GM21423 (cell line): ENCODE data around the gene NIPSNAP2.
"Not testable (repeated sequence)": the region's sequence is repeated elsewhere in the genome, so short reads cannot be mapped to it uniquely, and the experiment has no call there.

Experiments used
- ATAC-seq: cut with Tn5 transposase; IDR thresholded peaks from one replicate; pipeline ENCODE4 v1.9.1; 2021; ENCODE audit warnings: mild to moderate bottlenecking, moderate library complexity; ENCODE audit not compliant: unreplicated experiment

NIPSNAP2 gene

DNA sequence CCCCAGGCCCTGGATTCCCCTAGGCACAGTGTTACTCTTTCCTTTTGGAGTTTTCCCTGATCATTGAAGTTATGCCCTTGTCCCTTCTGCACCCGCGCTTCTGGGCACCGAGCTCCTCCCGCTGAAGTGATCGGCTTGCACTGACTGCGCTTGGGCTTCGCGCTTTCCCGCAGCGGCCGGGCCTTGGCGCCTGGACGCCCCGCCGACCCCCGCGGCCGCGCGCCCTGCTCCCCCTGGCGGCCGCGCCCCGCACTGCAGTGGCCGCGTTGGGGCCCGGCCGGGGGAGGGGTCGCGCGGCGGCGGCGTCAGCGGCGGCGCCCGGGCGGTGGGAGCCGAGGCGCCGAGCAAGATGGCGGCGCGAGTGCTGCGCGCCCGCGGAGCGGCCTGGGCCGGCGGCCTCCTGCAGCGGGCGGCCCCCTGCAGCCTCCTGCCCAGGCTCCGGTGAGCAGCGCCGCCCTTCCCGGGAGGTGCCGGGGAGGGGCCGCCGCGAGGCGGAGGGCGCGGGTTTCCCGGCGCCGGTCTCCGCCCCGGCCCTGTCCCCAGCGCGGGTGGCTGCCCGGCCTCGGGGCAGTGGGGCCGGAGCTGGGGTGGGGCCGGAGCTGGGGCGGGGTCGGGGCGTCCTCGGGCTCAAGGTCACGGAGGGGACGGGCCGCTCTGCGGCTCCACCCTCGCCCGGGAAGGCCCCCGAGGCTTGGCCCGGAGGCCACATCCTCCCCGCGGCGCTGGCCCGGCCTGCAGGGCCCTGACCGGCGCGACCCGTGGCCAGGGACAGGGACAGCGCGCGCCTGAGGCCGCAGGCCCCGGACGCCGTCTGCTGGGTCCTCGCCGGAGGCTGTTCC lies at the start of gene NIPSNAP2:
TSS of gene NIPSNAP2 (plus strand) at position 325 of the 839 bp plus-strand sequence. CDS start at position 350, 25 bp downstream.
- peak; percentile 81 for ATAC-seq

DNA sequence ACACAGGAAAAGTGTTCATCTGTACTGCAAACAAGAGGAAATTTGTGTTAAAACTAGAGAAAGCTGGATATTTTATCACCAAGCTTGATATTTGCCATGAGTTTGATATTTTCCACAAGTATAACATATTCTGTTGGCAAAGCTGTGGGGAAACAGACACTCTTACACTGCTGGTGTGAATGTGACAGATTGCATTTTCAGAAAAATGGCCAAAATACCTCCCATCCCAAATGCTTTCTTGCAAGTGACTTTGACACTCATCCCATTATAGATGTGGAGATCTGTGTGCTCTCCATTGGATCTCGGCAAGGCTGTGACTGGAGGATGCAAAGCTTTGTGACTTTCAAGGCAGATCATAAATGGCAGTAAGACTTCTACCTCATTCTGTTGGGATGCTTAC lies 46.6 kb upstream of the NIPSNAP2 start:
- ATAC-seq, result no peak

- ATAC-seq, result no peak
Measured at GRCh38 chr7:55928006-55928767, 36.2 kb upstream of the NIPSNAP2 start.

- no peak for ATAC-seq
Measured at GRCh38 chr7:55931421-55932151, 32.8 kb upstream of the NIPSNAP2 start.

- no peak for ATAC-seq
Measured at GRCh38 chr7:55939514-55940123, 24.8 kb upstream of the NIPSNAP2 start.

- no peak for ATAC-seq
Measured at GRCh38 chr7:55946545-55946944, 17.8 kb upstream of the NIPSNAP2 start.

DNA sequence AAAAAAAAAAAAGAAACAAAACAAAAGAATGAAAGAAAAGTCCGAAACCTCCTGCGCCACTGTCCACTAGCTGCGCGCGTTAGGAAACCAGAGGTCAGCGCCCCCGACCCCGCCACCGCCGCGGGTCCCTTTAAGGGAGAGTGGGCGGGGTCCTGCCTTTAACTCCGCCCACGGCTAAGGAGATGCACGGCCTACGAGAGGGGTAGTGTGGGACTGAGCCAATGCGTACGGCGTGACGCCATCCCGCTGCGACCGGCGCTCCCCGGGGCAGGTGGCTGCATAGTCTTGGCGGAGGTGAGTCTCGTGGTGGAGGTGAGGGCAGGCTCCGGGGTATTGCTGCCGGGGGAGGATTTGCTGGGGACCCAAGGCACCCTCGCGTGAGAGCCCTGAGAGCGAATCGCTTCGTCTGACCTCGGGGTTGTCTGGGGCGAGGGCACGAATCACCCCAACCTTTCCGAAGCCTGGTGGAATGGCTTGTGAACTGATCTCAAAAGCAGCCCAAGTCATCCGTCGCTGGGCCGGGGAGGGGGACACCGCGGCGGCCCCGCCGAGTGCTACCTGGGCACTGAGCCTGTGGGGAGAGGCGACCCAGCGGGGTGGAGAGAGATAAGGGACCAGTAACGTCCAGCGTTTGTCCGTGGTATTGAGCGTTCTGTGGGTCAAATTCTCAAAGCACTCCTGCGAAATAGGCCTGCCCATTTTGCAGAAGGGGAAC lies 12.6 kb upstream of the NIPSNAP2 start, which contains the start of gene MRPS17:
TSS of gene MRPS17 (plus strand) at position 241 of the 715 bp plus-strand sequence. CDS start 1,319 bp downstream, outside the sequence.
- ATAC-seq, result peak; percentile 100

- ATAC-seq, result not testable (repeated sequence)
Measured at GRCh38 chr7:55952352-55952671, 12.1 kb upstream of the NIPSNAP2 start.

GRCh38 chr7:55953707-55954475 lies 10.5 kb upstream of the NIPSNAP2 start:
- no peak for ATAC-seq

GRCh38 chr7:55957190-55957589 lies 7.2 kb upstream of the NIPSNAP2 start:
- ATAC-seq, result no peak

DNA sequence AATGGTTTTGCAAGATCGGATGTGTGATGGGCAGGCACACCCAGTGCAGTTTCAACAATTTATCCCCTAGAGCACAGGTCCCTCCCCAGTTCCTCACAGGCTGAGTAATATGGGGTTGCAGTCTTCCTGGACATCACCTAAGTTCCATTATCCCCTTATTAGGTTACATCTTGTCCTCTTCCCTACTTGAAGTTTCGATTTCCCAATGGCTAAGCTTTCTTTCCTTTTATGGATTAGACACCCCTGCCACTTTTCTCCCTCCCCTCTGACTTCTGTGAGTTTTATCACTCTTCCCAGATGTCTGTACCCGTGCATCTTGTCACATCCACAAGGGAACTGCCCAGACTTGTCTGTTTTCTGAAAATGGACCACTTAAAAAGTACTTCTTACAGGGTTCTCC lies 2.4 kb upstream of the NIPSNAP2 start:
- ATAC-seq, result no peak

GRCh38 chr7:55963584-55964168 lies 709 bp upstream of the NIPSNAP2 start:
- no peak for ATAC-seq

DNA sequence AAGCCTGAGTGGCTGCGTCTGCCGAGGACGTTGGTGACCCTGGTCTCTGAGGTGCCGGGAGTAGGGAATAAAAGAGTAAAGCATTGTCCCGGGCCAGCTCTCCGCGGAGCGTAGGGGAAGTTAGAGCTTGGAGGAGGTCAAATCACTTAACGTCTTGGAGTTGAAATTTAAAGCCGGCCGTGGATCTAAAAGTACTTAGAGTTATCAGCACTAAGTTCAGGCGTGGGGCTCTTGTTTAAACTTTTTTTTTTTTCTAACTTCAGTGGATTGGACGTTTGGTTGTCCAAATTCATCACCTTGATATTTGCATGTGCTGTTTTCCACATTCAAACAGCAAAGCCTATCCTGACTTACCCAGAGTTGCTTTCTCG lies 700 bp downstream of the NIPSNAP2 start:
- no peak for ATAC-seq

- no peak for ATAC-seq
Measured at GRCh38 chr7:55965805-55966421, 1.5 kb downstream of the NIPSNAP2 start.

GRCh38 chr7:55966851-55967250 lies 2.5 kb downstream of the NIPSNAP2 start:
- no peak for ATAC-seq

- no peak for ATAC-seq
Measured at GRCh38 chr7:55969391-55969790, 5.0 kb downstream of the NIPSNAP2 start.

GRCh38 chr7:55970561-55970960 lies 6.2 kb downstream of the NIPSNAP2 start:
- ATAC-seq, result no peak

DNA sequence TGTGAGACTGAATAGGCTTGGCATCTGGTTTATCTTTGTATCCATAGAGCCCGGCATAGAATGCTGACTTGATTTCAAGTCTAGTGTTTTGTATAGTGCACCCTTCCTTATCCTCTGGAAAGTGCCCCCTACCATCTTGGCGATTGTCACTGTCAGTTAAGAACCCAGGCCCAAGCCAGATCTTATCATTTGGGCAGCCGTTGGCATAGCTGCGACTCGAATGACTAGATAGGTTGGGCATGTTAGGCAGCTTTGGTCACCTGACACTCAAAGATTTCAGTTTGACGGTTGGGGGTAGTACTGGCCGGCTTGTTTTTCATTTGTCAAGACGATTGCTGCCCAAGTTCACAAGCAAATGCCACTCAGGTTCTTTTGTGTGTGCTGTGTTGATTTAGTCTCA lies 6.6 kb downstream of the NIPSNAP2 start:
- no peak for ATAC-seq

- no peak for ATAC-seq
Measured at GRCh38 chr7:55973747-55974250, 9.4 kb downstream of the NIPSNAP2 start.
